ENCODE results near the gene GP1BB. TPM values are rescaled to one million over a fixed set of nuclear protein-coding genes. Genes with fewer than 3 reads are reported as not detected.
"Not testable (repeated sequence)": the region's sequence is repeated elsewhere in the genome, so short reads cannot be mapped to it uniquely, and the experiment has no call there.

Gene GP1BB
- total and polyA plus RNA-seq, 10 of the 15 experiments (the other 5 are each of a cell fraction or from before 2014, with no cell fraction given) = 0.05 to 0.28 (median 0.28) TPM; not detected in 7

GRCh38 chr22:19675428-19675827, 47.9 kb upstream of the GP1BB start:
- FAIRE-seq (no peak), DNase-seq (ENCODE audit: low read depth, low spot score) (no peak), ATAC-seq (no peak)
- WGBS (ENCODE audit: insufficient coverage, insufficient replicate concordance, low lambda C conversion rate, missing lambda C conversion rate) = 47% methylated on average over 7 of the region's 7 CpGs
- H3K9ac ChIP-seq (ENCODE audit: control insufficient read depth, insufficient read depth, low read length) = no peak overlapping the region
- ChIA-PET SMC1A (ENCODE audit: uncharacterized antibody, unreplicated experiment) (no interaction called here), RAD21 (ENCODE audit: unreplicated experiment) (interaction anchor here (0.8 kb wide), 1 partner anchor 55 kb away, joined by 3 read pairs; no protein-coding TSS in a partner anchor), CTCF (no interaction called here), POLR2A (no interaction called here)
- no peak for TF ChIP-seq CUX1 (IDR thresholded peaks at IDR 0.05; ENCODE audit: insufficient replicate concordance, low read depth, low read length)
- no peak for TF ChIP-seq LARP7 (IDR thresholded peaks at IDR 0.05)
- no peak for TF ChIP-seq MTA2 (IDR thresholded peaks at IDR 0.05; ENCODE audit: low read depth)
- no peak overlapping the region for H2AFZ ChIP-seq (ENCODE audit: control insufficient read depth, low read depth, low read length)
- no peak overlapping the region for H3K27ac ChIP-seq (ENCODE audit: control insufficient read depth, insufficient read depth)
- intact Hi-C loops (cut with micrococcal nuclease; ENCODE audit: unreplicated experiment) = no loop called here
- BruUV-seq (replicated peaks) = no TSS peak
- no peak overlapping the region for H3K4me2 ChIP-seq (ENCODE audit: control insufficient read depth, insufficient read depth)
- no peaks in the 10 kb centered on the region for H3K9me3 ChIP-seq (replicated peaks; ENCODE audit: control insufficient read depth, insufficient read depth, low read length)
- H4K20me1 ChIP-seq (ENCODE audit: control insufficient read depth, insufficient read depth) = no peaks in the 10 kb centered on the region
- in situ Hi-C loops (cut with MboI) = no loop called here
- H3K27me3 ChIP-seq (replicated peaks in 1 of 2; ENCODE audit: control insufficient read depth in 2 of 2, insufficient read depth in 2 of 2, low read length in 1 of 2) = no peaks in the 10 kb centered on the region
- H3K79me2 ChIP-seq (ENCODE audit: control insufficient read depth, insufficient read depth, low read length) = no peaks in the 10 kb centered on the region
- H3K4me1 ChIP-seq (ENCODE audit: control insufficient read depth, insufficient read depth, low read length) = no peaks in the 10 kb centered on the region
- no peak overlapping the region for H3K4me3 ChIP-seq
- H3K36me3 ChIP-seq (ENCODE audit: control insufficient read depth in 2 of 2, insufficient read depth in 2 of 2, low read length in 1 of 2) = no peaks in the 10 kb centered on the region

- H3K4me3 ChIP-seq; H3K36me3 ChIP-seq (ENCODE audit: control insufficient read depth in 2 of 2, insufficient read depth in 2 of 2, low read length in 1 of 2); FAIRE-seq; ATAC-seq; POLR2A ChIA-PET; DNase-seq (ENCODE audit: low read depth, low spot score); H3K9me3 ChIP-seq (replicated peaks; ENCODE audit: control insufficient read depth, insufficient read depth, low read length); H3K79me2 ChIP-seq (ENCODE audit: control insufficient read depth, insufficient read depth, low read length); H3K4me1 ChIP-seq (ENCODE audit: control insufficient read depth, insufficient read depth, low read length); BruUV-seq (replicated peaks); H3K27me3 ChIP-seq (replicated peaks in 1 of 2; ENCODE audit: control insufficient read depth in 2 of 2, insufficient read depth in 2 of 2, low read length in 1 of 2); intact Hi-C loops (cut with micrococcal nuclease; ENCODE audit: unreplicated experiment); CTCF ChIA-PET; H3K9ac ChIP-seq (ENCODE audit: control insufficient read depth, insufficient read depth, low read length); H3K27ac ChIP-seq (ENCODE audit: control insufficient read depth, insufficient read depth); H3K4me2 ChIP-seq (ENCODE audit: control insufficient read depth, insufficient read depth); in situ Hi-C loops (cut with MboI); H4K20me1 ChIP-seq (ENCODE audit: control insufficient read depth, insufficient read depth); H2AFZ ChIP-seq (ENCODE audit: control insufficient read depth, low read depth, low read length); RAD21 ChIA-PET (ENCODE audit: unreplicated experiment): not testable (repeated sequence)
- WGBS (ENCODE audit: insufficient coverage, insufficient replicate concordance, low lambda C conversion rate, missing lambda C conversion rate) = 35% methylated on average over 1 of the region's 1 CpG
- SMC1A ChIA-PET (ENCODE audit: uncharacterized antibody, unreplicated experiment) = interaction anchor here (1.1 kb wide), 1 partner anchor 13 kb away, joined by 3 read pairs; no protein-coding TSS in a partner anchor
Observed at GRCh38 chr22:19676437-19676836, 46.9 kb upstream of the GP1BB start.
